ENCODE data around the gene RCC2.

RCC2 gene

GRCh38 chr1:17441993-17442357, 2.5 kb upstream of the RCC2 start:
- no peak for DNase-seq

DNA sequence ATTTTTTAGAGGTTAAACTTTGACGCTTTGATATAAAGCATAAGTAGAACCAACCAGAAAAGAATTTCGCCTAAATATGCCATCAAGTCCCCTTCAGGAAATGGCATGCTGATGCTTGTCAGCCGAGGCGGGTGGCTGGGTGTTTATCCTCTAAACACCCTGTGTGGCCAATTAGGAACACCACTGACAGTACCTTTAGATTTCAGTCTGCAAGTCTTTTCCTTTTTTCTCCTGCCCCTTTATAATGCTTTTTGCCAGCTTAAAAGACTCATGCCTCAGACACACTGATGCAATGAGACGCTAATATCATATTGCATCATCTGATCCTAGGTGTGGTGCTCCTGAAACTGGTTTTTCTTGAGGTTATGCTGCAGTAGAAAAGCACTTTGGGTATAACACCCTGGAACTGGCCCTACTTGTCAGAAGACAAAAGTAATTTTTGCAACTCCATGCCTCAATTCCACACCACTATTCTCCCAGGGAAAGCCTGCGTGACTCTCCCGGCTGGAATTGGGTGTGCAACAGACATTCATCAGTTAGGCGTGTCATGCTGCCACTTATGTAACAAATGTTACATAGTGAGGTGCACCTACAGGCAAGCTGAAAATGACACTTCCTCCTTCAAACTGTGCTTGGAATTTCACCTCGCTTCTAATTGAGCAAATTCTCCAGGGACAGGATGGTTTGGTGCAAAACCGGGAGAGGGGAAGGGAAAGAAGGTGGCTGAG, 2.0 kb upstream of the RCC2 start:
- no peak for DNase-seq

DNA sequence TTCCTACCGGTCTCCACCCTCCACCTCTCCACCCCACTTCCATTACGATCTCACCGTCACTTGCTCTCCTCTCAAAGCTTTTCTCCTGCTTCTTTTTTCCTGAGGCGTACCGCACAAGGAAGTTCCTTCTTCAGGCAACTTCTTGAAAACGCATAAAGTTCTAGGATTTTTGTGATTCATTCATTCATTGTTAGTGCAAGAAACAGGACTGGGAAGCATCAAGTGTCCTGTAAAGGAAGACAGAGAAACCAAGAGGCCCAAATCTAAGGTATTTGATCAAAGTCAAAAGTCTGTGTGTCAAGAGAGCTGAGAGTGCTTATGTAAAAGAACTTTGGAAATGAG, 1.3 kb upstream of the RCC2 start:
- DNase-seq: no peak

DNA sequence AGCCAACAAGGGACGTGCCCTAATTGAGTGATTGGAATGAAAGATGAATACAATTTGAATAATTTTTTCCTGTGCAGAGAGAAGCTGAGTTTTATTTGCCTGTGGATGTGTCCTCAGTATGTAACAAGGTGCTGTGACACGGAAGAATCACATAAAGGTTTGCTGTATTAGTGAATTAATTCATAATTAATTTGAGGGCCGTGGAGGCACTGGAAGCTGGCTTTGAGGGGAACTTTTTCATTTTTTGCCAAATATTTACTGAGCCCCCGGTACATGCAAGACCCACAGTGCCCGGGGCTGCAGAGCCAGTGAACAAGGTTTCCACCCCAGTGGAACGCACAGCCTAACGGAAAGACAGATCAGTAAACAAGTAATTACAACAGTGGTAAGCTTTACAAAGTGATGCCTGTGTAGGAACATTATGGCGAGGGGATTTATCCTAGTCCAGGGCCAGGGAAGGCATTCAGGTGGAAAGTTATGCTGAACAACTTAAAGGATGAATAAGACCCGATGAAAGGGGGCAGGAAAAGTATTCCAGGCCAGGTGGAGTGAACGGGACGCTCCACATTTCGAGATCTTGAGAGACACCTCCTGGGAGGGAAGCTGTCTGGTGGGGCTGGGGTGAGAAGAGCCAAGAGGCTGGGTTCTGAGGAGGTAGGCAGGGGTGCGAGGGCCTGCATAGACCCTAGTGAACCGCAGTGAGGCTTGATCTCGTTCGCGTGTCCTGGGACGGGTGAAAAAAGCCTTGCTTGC, 773 bp upstream of the RCC2 start:
- DNase-seq: peak; percentile 5

- DNase-seq: peak; percentile 70
These were observed 893 bp downstream of the RCC2 start for GRCh38 chr1:17438318-17439249.

DNA sequence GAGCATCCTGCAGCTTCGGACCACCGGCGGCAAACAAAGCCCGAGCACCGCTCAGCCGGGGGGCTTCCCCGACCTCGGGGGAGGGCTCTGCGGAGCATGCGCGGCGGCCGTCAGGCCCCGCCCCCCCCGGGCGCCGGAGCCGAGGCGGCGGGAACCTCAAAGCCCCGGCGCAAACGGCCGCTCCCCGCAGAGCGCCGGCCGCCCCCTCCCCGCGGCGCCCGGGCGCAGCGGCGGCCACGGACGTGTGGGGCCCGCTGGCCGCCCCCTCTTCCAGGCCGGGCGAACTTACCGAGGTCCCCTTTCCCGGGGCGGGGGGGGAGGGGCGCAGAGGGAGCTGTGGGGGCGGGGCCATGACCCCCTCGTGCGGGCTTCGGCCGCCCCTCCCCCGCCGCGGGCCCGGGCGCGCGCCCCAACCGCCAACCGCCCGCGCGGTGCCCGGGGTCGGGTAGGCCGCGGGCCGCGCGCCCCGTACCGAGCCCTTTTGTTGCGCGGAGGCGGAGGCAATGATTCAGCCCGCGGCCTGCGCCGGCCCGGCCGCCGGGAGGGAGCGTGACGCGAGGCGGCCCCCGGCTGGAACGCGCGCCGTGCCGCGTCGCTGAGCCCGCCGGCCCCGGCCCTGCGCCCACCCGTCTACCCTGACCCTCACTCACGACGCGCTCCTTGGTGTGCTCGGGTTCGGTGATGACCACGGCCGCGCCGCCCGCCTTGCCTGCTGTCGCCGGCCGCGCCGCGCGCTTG, 1.7 kb downstream of the RCC2 start:
- DNase-seq: peak; percentile 66

DNA sequence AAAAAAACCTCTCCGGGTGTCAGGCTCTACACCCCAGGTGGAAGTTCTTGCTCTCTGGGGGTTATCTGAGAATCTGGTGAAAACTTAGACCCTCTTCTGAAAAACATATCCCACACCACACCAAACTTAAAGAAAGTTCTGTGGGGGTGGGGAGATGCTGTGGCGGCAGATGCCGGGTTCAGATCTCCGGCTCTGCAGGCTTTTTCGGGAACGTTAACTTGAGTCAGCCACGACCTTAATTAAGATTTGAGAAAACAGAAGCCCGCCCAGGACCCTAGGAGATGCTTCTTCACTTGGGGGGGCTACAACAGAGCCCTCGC, 2.3 kb downstream of the RCC2 start:
- DNase-seq: no peak

- DNase-seq: no peak
These were observed 2.9 kb downstream of the RCC2 start for GRCh38 chr1:17436380-17437174.

- DNase-seq: no peak
These were observed 4.9 kb downstream of the RCC2 start for GRCh38 chr1:17434601-17435000.

DNA sequence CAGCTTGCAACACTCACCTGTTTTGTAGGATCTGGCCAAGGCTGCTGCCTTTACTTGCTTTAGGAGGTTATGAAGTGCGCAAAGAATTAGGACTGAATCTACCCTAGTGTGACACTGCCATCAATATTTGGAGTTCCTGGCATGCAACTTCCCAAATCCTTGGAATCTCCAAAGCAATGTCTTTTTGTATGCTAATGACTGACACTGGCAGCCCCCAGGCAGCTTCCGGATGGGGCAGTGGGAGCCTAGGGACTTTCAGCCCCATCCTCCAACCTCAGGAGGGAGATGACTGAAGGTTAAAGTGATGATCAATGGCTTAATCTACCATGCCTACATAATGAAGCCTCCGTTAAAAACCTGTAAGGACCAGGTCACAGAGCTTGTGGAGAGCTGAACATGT, 5.5 kb downstream of the RCC2 start:
- no peak for DNase-seq

GRCh38 chr1:17433261-17433660, 6.2 kb downstream of the RCC2 start:
- DNase-seq: no peak

DNA sequence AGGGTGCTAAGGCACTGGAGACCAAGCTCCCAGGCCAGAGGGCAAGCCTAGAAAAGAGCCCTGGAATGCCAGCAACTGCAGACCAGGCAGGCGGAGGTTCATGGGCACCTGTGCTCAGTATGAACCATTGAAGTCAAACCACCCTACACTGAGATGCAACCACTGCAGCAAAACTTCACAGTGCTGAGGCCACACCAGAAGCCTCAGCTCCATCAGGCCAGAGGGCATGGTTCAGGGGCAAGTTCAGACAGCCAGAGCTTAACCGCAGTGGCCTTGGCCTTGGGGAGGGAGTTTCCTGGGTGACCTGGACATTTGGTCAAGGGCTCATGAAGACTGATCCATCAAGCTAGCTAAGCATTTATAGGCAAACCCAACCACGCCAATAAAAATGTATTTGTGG, 7.1 kb downstream of the RCC2 start:
- DNase-seq: no peak

DNA sequence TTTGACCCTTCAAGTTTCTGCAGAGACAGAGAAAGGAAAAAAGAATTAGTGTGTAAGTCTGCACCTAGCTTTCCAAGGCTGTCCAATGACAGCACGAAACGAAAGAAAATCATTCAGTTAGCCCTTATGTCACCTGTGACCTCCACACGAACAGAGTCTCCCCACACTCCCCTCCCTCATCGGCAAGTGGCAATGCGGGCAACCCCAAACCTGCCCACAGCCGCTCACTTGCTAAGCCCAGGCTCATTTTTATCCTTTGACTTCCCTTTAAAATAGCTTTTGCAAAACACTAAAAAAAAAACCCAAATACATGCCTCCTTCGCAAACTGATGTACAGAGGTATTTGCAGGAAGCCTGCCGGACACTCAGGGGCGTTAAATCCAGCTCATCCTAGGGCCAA, 10.3 kb downstream of the RCC2 start:
- DNase-seq: no peak

DNA sequence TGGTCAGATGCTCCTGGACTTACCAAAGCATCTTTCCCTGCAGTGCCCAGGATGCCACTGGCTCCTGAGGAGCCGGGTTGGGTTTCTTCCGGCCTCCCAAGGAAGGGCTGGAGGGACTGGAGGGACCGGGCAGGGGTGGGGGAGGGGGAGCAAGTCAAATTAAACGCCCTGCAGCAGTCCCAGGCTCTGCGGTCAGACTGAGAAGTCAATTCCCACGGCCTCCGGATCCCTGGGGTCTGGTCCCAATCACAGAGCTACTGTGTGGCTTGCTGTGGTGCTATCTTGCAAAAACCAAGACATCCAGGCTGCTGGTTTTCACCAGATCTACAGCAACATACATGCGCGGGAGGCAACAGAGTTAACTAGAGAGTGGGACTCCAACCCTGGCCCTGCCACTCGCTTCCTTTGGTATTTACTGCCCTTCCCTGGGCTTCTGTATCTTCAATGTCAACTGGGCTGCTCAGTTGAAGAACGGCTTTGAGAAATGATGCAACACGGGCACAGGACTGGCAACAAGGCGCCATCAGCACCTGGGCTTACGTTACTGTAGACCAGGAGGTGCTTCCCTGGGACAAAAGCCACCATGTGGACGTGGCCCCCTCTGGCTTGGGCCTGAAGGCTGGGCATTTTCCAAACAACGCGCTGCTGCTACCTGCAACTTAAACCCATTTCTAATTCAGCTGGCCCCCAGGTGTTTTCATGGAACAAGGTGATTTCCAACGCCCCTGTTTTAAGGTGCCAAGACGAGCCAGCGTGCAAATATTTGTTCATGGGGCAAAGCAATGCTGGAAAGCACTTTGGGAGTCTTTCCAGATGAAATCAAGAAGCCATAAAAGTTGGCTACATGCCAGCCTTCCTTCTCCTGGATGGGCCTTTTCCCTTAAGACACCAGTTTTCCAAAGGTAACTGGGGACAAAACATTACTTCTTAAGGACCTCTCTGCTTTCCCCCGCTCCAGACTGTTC, 11.5 kb downstream of the RCC2 start:
- DNase-seq: no peak

DNA sequence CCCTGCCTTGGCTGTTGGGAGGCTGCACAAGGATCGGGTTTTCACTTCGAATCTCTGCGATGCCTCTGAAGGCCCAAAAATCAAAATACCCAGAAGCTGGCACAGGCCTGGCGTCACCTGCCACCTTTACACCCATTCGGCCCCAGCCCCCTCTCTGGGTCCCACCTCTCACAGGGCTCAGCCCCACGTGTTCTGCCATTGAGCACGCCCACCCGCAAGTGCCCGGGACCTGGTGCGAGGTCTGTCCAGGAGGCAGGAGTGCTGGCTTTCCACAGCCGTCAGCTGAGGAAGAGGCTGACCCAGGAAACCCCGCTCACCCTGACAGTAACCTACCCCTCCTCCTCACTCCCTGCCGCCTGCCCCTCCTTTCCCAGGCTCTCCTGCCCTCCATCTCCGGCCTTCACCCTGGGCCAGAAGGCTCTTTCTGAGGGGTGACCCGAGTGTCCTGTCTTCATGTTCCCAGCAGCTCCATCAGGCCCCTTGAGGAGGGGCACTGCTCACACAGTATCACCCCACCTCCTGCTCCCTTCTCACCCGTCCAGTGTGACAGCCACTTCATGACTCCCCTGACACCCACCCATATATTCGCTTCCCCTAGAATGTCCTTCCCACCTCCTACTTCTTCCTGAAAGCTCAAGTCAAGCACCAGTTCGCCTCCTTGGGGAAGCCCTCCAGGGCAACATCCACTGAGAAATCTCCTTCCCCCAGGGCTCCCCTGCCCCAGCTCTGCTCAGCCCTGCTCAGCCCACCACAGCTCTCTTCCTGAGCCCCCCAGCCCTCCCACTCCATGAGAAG, 13.5 kb downstream of the RCC2 start:
- no peak for DNase-seq

DNA sequence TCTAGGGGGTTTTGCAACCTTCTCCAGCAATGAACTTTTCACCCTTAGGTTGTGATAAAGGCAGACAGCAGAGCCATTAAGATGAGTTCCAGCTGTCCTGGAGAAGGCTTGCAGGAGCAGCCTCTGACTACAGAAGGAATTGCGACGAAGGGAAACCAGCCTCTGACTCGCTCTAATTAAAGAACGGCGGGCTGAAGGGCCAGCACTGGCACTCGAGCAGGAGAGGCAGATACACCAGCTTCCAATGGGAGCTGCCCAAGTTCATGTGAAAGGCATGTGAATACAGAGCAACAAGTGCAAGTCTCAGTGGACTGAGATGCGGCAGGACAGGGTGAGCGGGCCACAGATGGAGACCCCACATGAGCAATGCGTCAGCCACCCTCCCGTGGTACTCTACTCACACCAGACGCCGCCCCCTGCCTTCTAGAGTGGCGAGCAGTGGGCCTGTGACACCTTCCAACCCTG, 15.7 kb downstream of the RCC2 start:
- DNase-seq: no peak

DNA sequence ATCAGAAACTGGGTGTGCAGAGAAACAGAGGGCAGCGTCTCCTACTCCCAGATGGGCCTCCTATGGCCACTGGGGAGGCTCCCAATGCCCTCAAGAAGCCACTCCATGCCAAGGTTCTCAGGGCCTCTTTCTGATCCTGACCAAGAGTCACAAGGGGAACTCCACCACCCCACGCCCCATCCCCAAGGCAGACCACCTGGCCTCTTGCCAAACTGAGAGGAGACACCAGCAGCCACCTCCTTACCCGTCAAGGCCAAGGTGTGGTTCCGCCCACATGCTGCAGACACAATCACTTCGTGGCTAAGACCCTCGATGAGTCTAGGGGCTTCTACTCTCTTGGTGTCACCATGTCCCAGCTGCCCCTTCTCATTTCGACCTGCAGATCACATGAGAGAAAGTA, 17.0 kb downstream of the RCC2 start:
- no peak for DNase-seq

- no peak for DNase-seq
These were observed 19.0 kb downstream of the RCC2 start for GRCh38 chr1:17420391-17420918.

DNA sequence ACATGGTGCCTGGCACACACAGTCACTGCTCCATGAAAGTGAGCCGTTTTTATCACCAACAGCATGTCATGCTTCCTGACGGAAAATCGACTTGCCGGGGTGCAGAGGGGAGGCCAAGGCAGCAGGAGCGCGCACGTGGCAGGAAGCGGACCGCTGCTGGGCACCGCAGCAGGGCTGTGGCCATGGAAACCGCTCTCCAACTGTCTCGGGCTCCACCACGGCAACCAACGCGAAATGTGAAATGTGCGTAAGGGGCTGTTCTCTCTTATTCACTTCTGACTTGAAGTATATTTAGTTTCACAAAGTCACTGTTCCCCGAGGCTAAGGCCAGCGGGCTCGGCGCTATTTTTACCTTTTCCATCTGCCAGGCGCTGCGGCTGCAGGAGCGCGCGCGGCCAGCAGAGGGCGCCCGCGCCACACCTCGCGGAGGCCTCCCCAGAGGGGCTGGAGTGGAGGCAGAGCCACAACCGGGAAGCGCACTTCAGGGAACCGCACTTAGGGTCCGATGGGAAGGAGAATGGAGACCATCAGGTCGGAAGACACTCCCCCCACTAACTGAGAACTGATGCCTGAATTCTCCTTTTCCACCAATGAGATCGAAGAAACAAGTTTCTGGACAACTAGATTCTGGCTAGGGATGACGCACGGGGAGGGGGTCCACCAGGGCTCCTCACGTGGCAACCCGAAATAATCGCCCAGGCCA, 19.7 kb downstream of the RCC2 start:
- peak; percentile 46 for DNase-seq

All from stimulated activated CD4-positive, alpha-beta T cell treated with anti-CD3 and anti-CD28 coated beads, Interleukin-1b, Interleukin-23, amount 100 ng/mL, for 48 hours (primary cell).